Vagina (tissue), 2 donors: Measurements from ENCODE around the gene PHAF1. TPM values are rescaled to one million over a fixed set of nuclear protein-coding genes. Genes with fewer than 3 reads are reported as not detected.
A peak's percentile ranks its signal among the peaks of the same experiment; 100 is the strongest.

Source experiments
- DNase-seq, 2 donors: peaks; one replicate each; pipeline ENCODE4 v3.0.0-alpha.2; 2017; ENCODE audit errors: extremely low spot score in 2 of 2
- H3K27ac ChIP-seq: fragments of 200-600 bp; sonication (generic); one replicate; pipeline ENCODE4 v1.5.1; 2019
- H3K27me3 ChIP-seq: fragments of 200-600 bp; sonication (generic); one replicate; pipeline ENCODE4 v1.5.1; 2019
- H3K36me3 ChIP-seq, 2 donors: fragments of 200-600 bp; sonication (generic); one replicate each; pipeline ENCODE4 v1.5.1; 2017 to 2019
- H3K4me1 ChIP-seq: fragments of 200-600 bp; sonication (generic); one replicate; pipeline ENCODE4 v1.5.1; 2019
- H3K4me3 ChIP-seq, 2 donors: fragments of 200-600 bp; sonication (generic); 1 replicate in 1 of 2; 2 replicates in 1 of 2; pipeline ENCODE4 v1.5.1; 2016 to 2019
- H3K9me3 ChIP-seq: fragments of 200-600 bp; sonication (generic); one replicate; pipeline ENCODE4 v1.5.1; 2019
- CTCF ChIP-seq, 3 experiments: fragments of 450-650 bp in 2 of 3; fragments of 200-600 bp in 1 of 3; sonication (generic) in 1 of 3; IDR thresholded peaks; one replicate each; pipeline ENCODE4 v1.5.1; 2017 to 2019; ENCODE audit warnings: antibody characterized with exemption in 3 of 3, mild to moderate bottlenecking in 2 of 3, moderate library complexity in 2 of 3
- POLR2A ChIP-seq, 2 donors: fragments of 450-650 bp; IDR thresholded peaks; one replicate each; pipeline ENCODE4 v1.6.1; 2017; ENCODE audit warnings: antibody characterized with exemption in 2 of 2, mild to moderate bottlenecking in 2 of 2, moderate library complexity in 2 of 2
- POLR2AphosphoS5 ChIP-seq, 2 donors: sonication (generic); formaldehyde crosslinking; IDR thresholded peaks; one replicate each; pipeline ENCODE4 v1.9.0; 2017; ENCODE audit warnings: antibody characterized with exemption in 2 of 2, mild to moderate bottlenecking in 2 of 2, low read depth in 1 of 2; ENCODE audit not compliant: insufficient read depth in 1 of 2
- intact Hi-C: fragments of 100-400 bp; cut with DNase I; formaldehyde crosslinking; loops from one replicate; pipeline ENCODE4 v1.15.1; 2023
- total RNA-seq: library from RNA; depleted of rRNA; stranded (reverse); fragments of >200 nt; gene quantifications from one replicate; pipeline ENCODE4 v1.2.3, GENCODE V29; 2016

The PHAF1 gene
- total RNA-seq, 1 donor from 2014 or later, result 23.3 TPM

- intact Hi-C loops, result no loop called here
- no peaks in the 10 kb centered on the region for H3K27me3 ChIP-seq
- H3K9me3 ChIP-seq, result no peaks in the 10 kb centered on the region
- H3K36me3 ChIP-seq, result peaks cover 0 to 13% of the 10 kb centered on the region in 2 donors
- peaks cover 23% of the 10 kb centered on the region for H3K4me1 ChIP-seq
- H3K4me3 ChIP-seq, result no peak overlapping the region
- H3K27ac ChIP-seq, result no peak overlapping the region
- DNase-seq, result peak in 1 of 2 donors; percentile 69
- TF ChIP-seq POLR2AphosphoS5 (IDR thresholded peaks at IDR 0.05; ENCODE audit: insufficient read depth in 1 of 2, low read depth in 1 of 2) (no peak), CTCF (IDR thresholded peaks at IDR 0.05) (no peak), POLR2A (IDR thresholded peaks at IDR 0.05) (no peak)
These were observed 5.7 kb upstream of the PHAF1 start for GRCh38 chr16:67104061-67104460.

GRCh38 chr16:67104845-67105244 is 4.9 kb upstream of the PHAF1 start:
- peaks cover 0 to 7% of the 10 kb centered on the region in 2 donors for H3K36me3 ChIP-seq
- peak in 1 of 2 donors; percentile 42 for DNase-seq
- no peaks in the 10 kb centered on the region for H3K27me3 ChIP-seq
- no peaks in the 10 kb centered on the region for H3K9me3 ChIP-seq
- peaks cover 28% of the 10 kb centered on the region for H3K4me1 ChIP-seq
- H3K4me3 ChIP-seq, result no peak overlapping the region
- intact Hi-C loops, result no loop called here
- H3K27ac ChIP-seq, result no peak overlapping the region
- TF ChIP-seq POLR2AphosphoS5 (IDR thresholded peaks at IDR 0.05; ENCODE audit: insufficient read depth in 1 of 2, low read depth in 1 of 2) (peak in 1 of 2 donors; percentile 61), CTCF (IDR thresholded peaks at IDR 0.05) (no peak)

- Histone ChIP-seq H3K27me3 (no peaks in the 10 kb centered on the region), H3K9me3 (no peaks in the 10 kb centered on the region), H3K36me3 (peaks cover 0 to 3% of the 10 kb centered on the region in 2 donors), H3K27ac (no peak overlapping the region), H3K4me3 (no peak overlapping the region), H3K4me1 (peaks cover 31% of the 10 kb centered on the region)
- intact Hi-C loops, result no loop called here
- TF ChIP-seq CTCF (IDR thresholded peaks at IDR 0.05), result no peak
- TF ChIP-seq POLR2AphosphoS5 (IDR thresholded peaks at IDR 0.05; ENCODE audit: insufficient read depth in 1 of 2, low read depth in 1 of 2), result no peak
- TF ChIP-seq POLR2A (IDR thresholded peaks at IDR 0.05), result no peak
- no peak for DNase-seq
These were observed 4.5 kb upstream of the PHAF1 start for GRCh38 chr16:67105246-67105645.

- DNase-seq, result no peak
- H3K4me1 ChIP-seq, result peaks cover 37% of the 10 kb centered on the region
- no peak for TF ChIP-seq POLR2AphosphoS5 (IDR thresholded peaks at IDR 0.05; ENCODE audit: insufficient read depth in 1 of 2, low read depth in 1 of 2)
- no peak for TF ChIP-seq CTCF (IDR thresholded peaks at IDR 0.05)
- TF ChIP-seq POLR2A (IDR thresholded peaks at IDR 0.05), result no peak
- H3K27ac ChIP-seq, result no peak overlapping the region
- intact Hi-C loops, result no loop called here
- no peaks in the 10 kb centered on the region for H3K9me3 ChIP-seq
- H3K27me3 ChIP-seq, result no peaks in the 10 kb centered on the region
- no peak overlapping the region for H3K4me3 ChIP-seq
- H3K36me3 ChIP-seq, result no peaks in the 10 kb centered on the region
These were observed 3.9 kb upstream of the PHAF1 start for GRCh38 chr16:67105881-67106280.

- H3K36me3 ChIP-seq, result no peaks in the 10 kb centered on the region
- intact Hi-C loops, result no loop called here
- peaks cover 61% of the 10 kb centered on the region for H3K4me1 ChIP-seq
- TF ChIP-seq POLR2AphosphoS5 (IDR thresholded peaks at IDR 0.05; ENCODE audit: insufficient read depth in 1 of 2, low read depth in 1 of 2) (no peak), CTCF (IDR thresholded peaks at IDR 0.05) (no peak), POLR2A (IDR thresholded peaks at IDR 0.05) (no peak)
- H3K9me3 ChIP-seq, result no peaks in the 10 kb centered on the region
- H3K4me3 ChIP-seq, result no peak overlapping the region
- no peak for DNase-seq
- H3K27me3 ChIP-seq, result no peaks in the 10 kb centered on the region
- no peak overlapping the region for H3K27ac ChIP-seq
These were observed 1.3 kb upstream of the PHAF1 start for GRCh38 chr16:67108489-67108888.
